Progenitor cell of endocrine pancreas (in vitro differentiated cells): Measurements from ENCODE around the gene ADAMTS2. TPM values are rescaled to one million over a fixed set of nuclear protein-coding genes. Genes with fewer than 3 reads are reported as not detected.
A peak's percentile ranks its signal among the peaks of the same experiment; 100 is the strongest.

Experiments
- DNase-seq: peaks from one replicate; pipeline ENCODE4 v3.0.0; 2021; ENCODE audit warnings: low spot score; ENCODE audit not compliant: unreplicated experiment
- H3K27ac Mint-ChIP-seq: 2 replicates; pipeline ENCODE4 v1.8.0; 2021; ENCODE audit warnings: mild to moderate bottlenecking, moderate library complexity, mixed read lengths
- H3K27me3 Mint-ChIP-seq: 2 replicates; pipeline ENCODE4 v1.8.0; 2021; ENCODE audit warnings: mixed read lengths
- H3K36me3 Mint-ChIP-seq: 2 replicates; pipeline ENCODE4 v1.8.0; 2022; ENCODE audit warnings: mixed read lengths; ENCODE audit not compliant: insufficient read depth
- H3K4me1 Mint-ChIP-seq: 2 replicates; pipeline ENCODE4 v1.8.0; 2021; ENCODE audit warnings: low read depth, mixed read lengths
- H3K4me3 Mint-ChIP-seq: 2 replicates; pipeline ENCODE4 v1.8.0; 2021; ENCODE audit warnings: low read depth, mild to moderate bottlenecking, moderate library complexity, mixed read lengths
- H3K9me3 Mint-ChIP-seq: 2 replicates; pipeline ENCODE4 v1.8.0; 2021; ENCODE audit warnings: low read depth, mixed read lengths
- CTCF ChIP-seq: fragments of 200-600 bp; sonication (generic); IDR thresholded peaks from one replicate; pipeline ENCODE4 v1.5.0; 2021; ENCODE audit warnings: antibody characterized with exemption, mild to moderate bottlenecking; ENCODE audit not compliant: unreplicated experiment
- total RNA-seq: library from RNA; stranded (reverse); gene quantifications from 2 replicates; pipeline ENCODE4 v1.2.1, GENCODE V29; 2021

The ADAMTS2 gene
- total RNA-seq, 1 donor from 2014 or later: 2.5 TPM

GRCh38 chr5:179251276-179251969 lies 93.8 kb downstream of the ADAMTS2 start:
- Mint-ChIP-seq H3K4me3 (no peak overlapping the region), H3K9me3 (peaks cover 9% of the 10 kb centered on the region), H3K27me3 (peaks cover 8% of the 10 kb centered on the region), H3K36me3 (no peaks in the 10 kb centered on the region), H3K4me1 (no peaks in the 10 kb centered on the region), H3K27ac (no peak overlapping the region)
- TF ChIP-seq CTCF: no peak
- no peak for DNase-seq

DNA sequence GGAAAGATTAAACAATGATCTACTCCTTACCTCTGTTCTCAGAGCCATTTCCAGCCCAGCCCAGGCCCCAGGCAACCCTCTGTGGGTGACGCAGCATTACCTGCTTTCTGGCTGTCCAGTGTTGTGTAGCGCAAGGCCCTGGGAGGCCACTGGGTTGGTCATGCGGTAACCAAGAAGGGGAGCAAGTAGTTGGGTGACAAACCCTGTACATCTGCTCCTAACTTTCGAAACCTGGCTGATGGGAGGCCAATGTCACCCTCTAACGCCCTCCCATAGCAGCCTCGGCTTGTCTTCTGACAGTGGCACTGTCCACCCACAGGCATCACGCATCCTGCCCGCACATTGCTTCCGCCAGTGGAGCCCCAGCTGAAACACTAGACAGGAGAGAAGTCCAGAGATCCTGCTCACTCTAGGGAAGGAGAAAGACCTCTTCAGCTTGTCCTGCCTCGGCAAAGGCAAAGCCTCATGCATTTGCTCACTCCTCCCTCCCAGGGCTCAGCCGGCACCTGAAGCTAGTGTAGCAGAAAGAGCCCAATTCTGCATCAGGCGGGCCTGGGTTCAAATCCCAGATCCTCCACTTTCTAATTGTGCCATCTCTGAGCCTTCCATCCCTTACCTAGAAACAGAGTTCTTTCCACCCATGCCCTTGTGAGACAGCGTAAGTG lies 94.6 kb downstream of the ADAMTS2 start:
- Mint-ChIP-seq H3K27me3 (peaks cover 5% of the 10 kb centered on the region), H3K4me1 (no peaks in the 10 kb centered on the region), H3K9me3 (peaks cover 10% of the 10 kb centered on the region), H3K4me3 (no peak overlapping the region), H3K27ac (no peak overlapping the region), H3K36me3 (no peaks in the 10 kb centered on the region)
- no peak for TF ChIP-seq CTCF
- DNase-seq: no peak

DNA sequence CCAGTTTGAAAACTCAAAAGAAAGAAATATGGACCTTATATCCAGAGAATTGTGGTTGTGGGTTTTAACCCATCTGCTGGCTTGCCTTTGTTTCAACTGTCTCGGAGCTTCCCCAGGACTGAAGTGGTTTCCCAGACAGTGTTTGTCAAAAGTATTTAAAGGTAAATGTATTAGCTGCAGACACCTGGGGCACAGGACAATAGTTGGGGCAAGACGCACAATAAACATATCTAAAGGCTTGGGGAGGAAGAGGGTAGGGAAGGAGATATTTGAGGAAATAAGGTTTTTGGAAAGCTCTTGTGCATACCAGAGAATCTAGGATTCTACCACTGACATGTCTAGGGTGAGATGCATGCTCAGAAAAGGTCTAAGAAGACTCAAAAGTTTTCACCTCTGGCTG lies 99.0 kb downstream of the ADAMTS2 start:
- H3K36me3 Mint-ChIP-seq: peaks cover 2% of the 10 kb centered on the region
- no peak overlapping the region for H3K4me3 Mint-ChIP-seq
- no peak overlapping the region for H3K27ac Mint-ChIP-seq
- TF ChIP-seq CTCF: no peak
- H3K9me3 Mint-ChIP-seq: peaks cover 14% of the 10 kb centered on the region
- peaks cover 13% of the 10 kb centered on the region for H3K4me1 Mint-ChIP-seq
- no peak for DNase-seq
- H3K27me3 Mint-ChIP-seq: peaks cover 12% of the 10 kb centered on the region

DNA sequence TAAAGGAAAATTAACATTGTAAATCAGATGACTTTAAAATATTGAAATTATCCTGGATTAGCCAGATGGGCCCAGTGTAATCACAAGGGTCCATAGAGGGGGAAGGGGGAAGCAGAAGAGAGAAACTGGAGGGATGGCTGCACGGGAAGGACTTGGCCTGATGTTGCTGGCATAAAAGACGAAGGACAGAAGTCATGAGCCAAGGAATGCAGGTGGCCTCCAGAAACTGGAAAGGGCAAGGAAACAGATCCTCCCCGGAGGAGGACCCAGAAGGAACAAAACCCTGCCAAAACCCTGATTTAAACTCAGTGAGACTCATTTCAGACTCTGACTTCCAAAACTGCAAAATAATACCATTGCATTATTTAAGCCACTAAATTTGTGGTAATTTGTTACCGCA lies 100.2 kb downstream of the ADAMTS2 start:
- Mint-ChIP-seq H3K9me3 (peaks cover 14% of the 10 kb centered on the region), H3K27ac (no peak overlapping the region), H3K27me3 (peaks cover 19% of the 10 kb centered on the region), H3K36me3 (peaks cover 2% of the 10 kb centered on the region), H3K4me3 (no peak overlapping the region), H3K4me1 (peaks cover 13% of the 10 kb centered on the region)
- TF ChIP-seq CTCF: no peak
- DNase-seq: no peak

DNA sequence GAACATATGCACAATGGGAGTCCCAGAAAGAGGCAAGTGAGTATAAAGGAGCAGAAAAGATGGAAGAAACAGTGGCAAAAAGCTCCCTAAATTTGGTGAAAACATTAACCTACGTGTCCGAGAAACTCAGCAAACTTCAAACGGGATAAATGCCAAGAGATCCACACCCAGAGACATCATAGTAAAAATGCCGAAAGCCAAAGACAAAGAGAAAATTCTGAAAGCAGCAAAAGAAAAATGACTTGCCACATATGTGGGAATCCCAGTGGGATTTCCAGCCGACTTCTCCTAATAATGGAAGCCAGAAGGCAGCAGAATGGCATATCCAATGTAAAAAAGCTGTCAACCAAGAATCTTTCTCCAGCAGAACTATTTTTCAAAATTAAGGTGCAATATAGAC lies 101.2 kb downstream of the ADAMTS2 start:
- peaks cover 13% of the 10 kb centered on the region for H3K4me1 Mint-ChIP-seq
- peaks cover 14% of the 10 kb centered on the region for H3K9me3 Mint-ChIP-seq
- no peak overlapping the region for H3K4me3 Mint-ChIP-seq
- no peak for DNase-seq
- peaks cover 2% of the 10 kb centered on the region for H3K36me3 Mint-ChIP-seq
- TF ChIP-seq CTCF: no peak
- peaks cover 29% of the 10 kb centered on the region for H3K27me3 Mint-ChIP-seq
- H3K27ac Mint-ChIP-seq: peak overlapping the region; percentile 19
